Mammary epithelial cell (primary cell): ENCODE results near the gene IQGAP3.

Experiments
- CTCF ChIP-seq, 2 donors: IDR thresholded peaks in 1 of 2; conservative IDR thresholded peaks in 1 of 2; 2 replicates each; pipeline ENCODE4 v1.5.1; 2011 to 2012; ENCODE audit warnings: inconsistent platforms in 2 of 2, low read length in 2 of 2, mild to moderate bottlenecking in 2 of 2, control low read depth in 1 of 2, low read depth in 1 of 2; ENCODE audit not compliant: insufficient read depth in 1 of 2; ENCODE audit errors: extremely low read depth in 1 of 2
- EZH2 ChIP-seq: IDR thresholded peaks from 2 replicates; pipeline ENCODE4 v1.6.1; 2012; ENCODE audit warnings: low read length, inconsistent platforms, borderline replicate concordance

- TF ChIP-seq CTCF (conservative IDR thresholded peaks at IDR 0.05 in 1 of 2, IDR thresholded peaks at IDR 0.05 in 1 of 2; ENCODE audit: extremely low read depth in 1 of 2, insufficient read depth in 1 of 2, low read depth in 1 of 2, low read length in 2 of 2) (no peak), EZH2 (no peak)
These were observed 13.1 kb downstream of the IQGAP3 start for GRCh38 chr1:156559086-156559796.
